Ovary (tissue), 9 donors: Measurements from ENCODE around the gene CDH23. TPM values are rescaled to one million over a fixed set of nuclear protein-coding genes. Genes with fewer than 3 reads are reported as not detected.

Source experiments
- DNase-seq, 5 donors: peaks; one replicate each; pipeline ENCODE4 v3.0.0-alpha.2; 2019 to 2020
- H3K27ac ChIP-seq, 2 donors: fragments of 200-600 bp; one replicate each; pipeline versions ENCODE4 v1.5.1 to v1.8.0; 2019 to 2022
- H3K27me3 ChIP-seq: fragments of 200-600 bp; one replicate; pipeline ENCODE4 v1.8.0; 2022
- H3K36me3 ChIP-seq: fragments of 200-600 bp; sonication (generic); one replicate; pipeline ENCODE4 v1.5.1; 2019
- H3K4me1 ChIP-seq: one replicate; pipeline ENCODE4 v1.8.1; 2013; ENCODE audit warnings: mild to moderate bottlenecking, moderate library complexity; ENCODE audit not compliant: insufficient read depth
- H3K4me3 ChIP-seq: fragments of 200-600 bp; sonication (generic); one replicate; pipeline ENCODE4 v1.5.1; 2017
- H3K9me3 ChIP-seq, 2 donors: fragments of 200-600 bp in 1 of 2; sonication (generic) in 1 of 2; one replicate each; pipeline versions ENCODE4 v1.5.1 to v1.8.1; 2013 to 2019; ENCODE audit warnings: mild to moderate bottlenecking in 1 of 2, moderate library complexity in 1 of 2
- CTCF ChIP-seq, 3 donors: fragments of 450-650 bp in 2 of 3; fragments of 200-600 bp in 1 of 3; IDR thresholded peaks; one replicate each; pipeline versions ENCODE4 v1.5.1 to v1.8.0; 2016 to 2022; ENCODE audit warnings: antibody characterized with exemption in 3 of 3, mild to moderate bottlenecking in 1 of 3
- EP300 ChIP-seq: sonication (generic); formaldehyde crosslinking; IDR thresholded peaks from one replicate; pipeline ENCODE4 v1.6.1; 2017; ENCODE audit warnings: antibody characterized with exemption
- POLR2A ChIP-seq: fragments of 450-650 bp; IDR thresholded peaks from one replicate; pipeline ENCODE4 v1.6.1; 2017; ENCODE audit warnings: antibody characterized with exemption, mild to moderate bottlenecking, moderate library complexity
- WGBS, 3 donors: extraction: QIAGEN DNeasy Blood & Tissue Kit in 1 of 3; methylation state at CpG; one replicate each; pipeline versions ENCODE4 v1.1.5 to v1.1.7; 2013 to 2017; 5-methylcytosine and 5-hydroxymethylcytosine counted together
- intact Hi-C, 4 donors: fragments of 100-400 bp; cut with DNase I; formaldehyde crosslinking; loops; one replicate each; pipeline versions ENCODE4 v1.11.0 to v1.15.1; 2022 to 2023
- polyA plus RNA-seq, 2 donors: library from polyadenylated mRNA; stranded (reverse); fragments of 200-250 nt in 1 of 2; fragments of 350-450 nt in 1 of 2; fragmentation: Illumina TruSeq in 1 of 2; extraction: RNeasy Lipid Tissue Mini Kit (QIAGEN cat#74804) in 1 of 2; gene quantifications; one replicate each; pipeline ENCODE4 v1.2.3, GENCODE V29; 2013 to 2014
- total RNA-seq, 7 donors: library from RNA; depleted of rRNA in 2 of 7; stranded (reverse); fragments of >200 nt in 2 of 7; fragmentation: NEBNext Ultra II Directional in 3 of 7; extraction: Animal tissue kit (Norgen Biotek cat#: 25700) in 3 of 7; gene quantifications; one replicate each; pipeline versions ENCODE4 v1.1.0 to v1.2.4, GENCODE V29; 2016 to 2023
- donor health status: DM: no; HTN: no; CAD: no; lungs with moderate emphysema.
- donor health status: DM: no; HTN: no; CAD: no.
- donor health status: Bipolar disorder and iron deficiency.
- donor health status: DM: yes; HTN: yes; CAD: no.
- donor health status: DM: no; HTN: no; CAD: no.
- donor health status: DM: yes; HTN: yes; CAD: no.

CDH23 gene
- total and polyA plus RNA-seq, 9 donors = 7.5 to 108 (median 39.1) TPM

DNA sequence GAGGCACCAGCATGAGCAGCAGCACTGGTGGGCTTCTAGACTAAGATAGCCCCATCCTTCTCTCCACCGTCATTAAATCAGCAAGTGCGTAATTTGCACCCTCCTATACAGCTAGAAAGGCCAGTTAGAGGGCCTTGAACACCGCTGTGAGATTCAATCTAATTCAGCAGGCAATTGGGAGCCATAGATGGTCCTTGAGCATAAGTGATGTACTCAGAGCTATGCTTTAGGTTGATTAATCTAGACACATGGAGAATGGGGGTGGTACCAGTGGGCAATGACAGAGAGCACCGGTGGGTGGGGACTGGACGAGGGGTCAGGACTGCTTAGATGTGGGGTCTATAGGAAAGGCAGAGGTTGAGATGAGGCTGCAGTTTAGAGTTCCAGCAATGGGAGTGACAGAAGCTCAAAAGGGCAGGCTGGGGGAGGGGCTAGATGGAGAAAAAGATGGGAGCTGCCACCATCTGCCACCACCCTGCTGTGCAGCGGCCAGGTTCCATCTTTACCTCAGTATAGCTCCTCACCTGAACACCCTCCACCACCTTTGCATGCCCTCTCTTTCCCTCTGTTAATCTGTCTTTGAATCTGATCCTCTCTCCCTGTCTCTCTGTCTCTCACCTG, 235.6 kb downstream of the CDH23 start:
- WGBS, 3 donors = 95 to 97% (median 96%) methylated on average over 6 of the region's 6 CpGs
- intact Hi-C loops = no loop called here
- no peaks in the 10 kb centered on the region for H3K4me1 ChIP-seq

GRCh38 chr10:71632896-71633600, 236.3 kb downstream of the CDH23 start:
- Histone ChIP-seq H3K4me1 (no peaks in the 10 kb centered on the region), H3K4me3 (no peak overlapping the region), H3K36me3 (no peaks in the 10 kb centered on the region), H3K27me3 (no peaks in the 10 kb centered on the region), H3K27ac (no peak overlapping the region), H3K9me3 (no peaks in the 10 kb centered on the region)
- intact Hi-C loops = no loop called here
- DNase-seq = no peak
- WGBS, 3 donors = 90 to 93% (median 92%) methylated on average over 10 of the region's 10 CpGs
- no peak for TF ChIP-seq CTCF (IDR thresholded peaks at IDR 0.05)
- TF ChIP-seq EP300 = no peak
- no peak for TF ChIP-seq POLR2A

More for the DNA sequence above, 235.6 kb downstream of the CDH23 start:
- no peaks in the 10 kb centered on the region for H3K9me3 ChIP-seq
- TF ChIP-seq EP300 = no peak
- TF ChIP-seq CTCF (IDR thresholded peaks at IDR 0.05) = no peak
- no peak for TF ChIP-seq POLR2A
- DNase-seq = no peak
- no peak overlapping the region for H3K4me3 ChIP-seq
- no peaks in the 10 kb centered on the region for H3K36me3 ChIP-seq
- H3K27me3 ChIP-seq = no peaks in the 10 kb centered on the region
- no peak overlapping the region for H3K27ac ChIP-seq

DNA sequence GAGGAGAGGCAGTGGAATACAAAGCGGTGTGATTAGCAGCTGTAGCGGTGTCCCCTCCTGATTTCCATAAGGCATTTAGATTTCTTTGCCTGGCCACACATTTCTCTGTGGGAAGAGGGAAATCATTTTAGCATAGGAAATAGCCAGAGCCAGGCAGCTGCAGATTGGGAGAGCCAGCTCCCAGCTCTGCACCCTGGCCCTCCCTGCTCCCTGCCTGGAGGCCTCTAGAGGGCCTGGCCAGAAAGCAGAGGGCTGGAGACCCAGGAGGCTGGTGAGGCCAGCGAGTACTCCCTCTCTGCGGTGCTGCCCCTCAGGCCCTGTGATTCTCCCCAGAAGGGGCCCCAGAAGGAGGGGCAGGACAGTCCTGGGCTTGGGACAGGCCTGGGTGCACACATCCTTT, 237.2 kb downstream of the CDH23 start:
- H3K4me1 ChIP-seq = peaks cover 4% of the 10 kb centered on the region
- DNase-seq = no peak
- WGBS, 3 donors = 89 to 93% (median 90%) methylated on average over 4 of the region's 4 CpGs
- no peaks in the 10 kb centered on the region for H3K27me3 ChIP-seq
- no peaks in the 10 kb centered on the region for H3K36me3 ChIP-seq
- H3K27ac ChIP-seq = no peak overlapping the region
- no peak overlapping the region for H3K4me3 ChIP-seq
- TF ChIP-seq CTCF (IDR thresholded peaks at IDR 0.05) = no peak
- TF ChIP-seq POLR2A = no peak
- TF ChIP-seq EP300 = no peak
- H3K9me3 ChIP-seq = no peaks in the 10 kb centered on the region
- intact Hi-C loops = no loop called here

GRCh38 chr10:71634531-71635164, 237.9 kb downstream of the CDH23 start:
- TF ChIP-seq EP300 (no peak), CTCF (IDR thresholded peaks at IDR 0.05) (no peak), POLR2A (no peak)
- no peak for DNase-seq
- no peaks in the 10 kb centered on the region for H3K36me3 ChIP-seq
- intact Hi-C loops = no loop called here
- H3K9me3 ChIP-seq = no peaks in the 10 kb centered on the region
- H3K4me3 ChIP-seq = no peak overlapping the region
- H3K27me3 ChIP-seq = no peaks in the 10 kb centered on the region
- H3K27ac ChIP-seq = no peak overlapping the region
- peaks cover 4% of the 10 kb centered on the region for H3K4me1 ChIP-seq
- WGBS, 3 donors = 54 to 70% (median 55%) methylated on average over 5 of the region's 5 CpGs
